C4-2B (cell line): ENCODE data around the gene WFS1.

Experiments used
- H3K27ac ChIP-seq: fragments of 450-650 bp; 2 replicates; pipeline ENCODE4 v1.5.1; 2017
- ZFX ChIP-seq: fragments of 450-650 bp; IDR thresholded peaks from 2 replicates; pipeline ENCODE4 v1.6.1; 2017
- TF ChIP-seq, protein P1 (sequence below): fragments of 450-650 bp; conservative IDR thresholded peaks from 2 replicates; pipeline ENCODE4 v1.5.1; 2017; ENCODE audit warnings: mild to moderate bottlenecking

The WFS1 gene

GRCh38 chr4:6335040-6335590, 65.5 kb downstream of the WFS1 start:
- TF ChIP-seq, protein P1, sequence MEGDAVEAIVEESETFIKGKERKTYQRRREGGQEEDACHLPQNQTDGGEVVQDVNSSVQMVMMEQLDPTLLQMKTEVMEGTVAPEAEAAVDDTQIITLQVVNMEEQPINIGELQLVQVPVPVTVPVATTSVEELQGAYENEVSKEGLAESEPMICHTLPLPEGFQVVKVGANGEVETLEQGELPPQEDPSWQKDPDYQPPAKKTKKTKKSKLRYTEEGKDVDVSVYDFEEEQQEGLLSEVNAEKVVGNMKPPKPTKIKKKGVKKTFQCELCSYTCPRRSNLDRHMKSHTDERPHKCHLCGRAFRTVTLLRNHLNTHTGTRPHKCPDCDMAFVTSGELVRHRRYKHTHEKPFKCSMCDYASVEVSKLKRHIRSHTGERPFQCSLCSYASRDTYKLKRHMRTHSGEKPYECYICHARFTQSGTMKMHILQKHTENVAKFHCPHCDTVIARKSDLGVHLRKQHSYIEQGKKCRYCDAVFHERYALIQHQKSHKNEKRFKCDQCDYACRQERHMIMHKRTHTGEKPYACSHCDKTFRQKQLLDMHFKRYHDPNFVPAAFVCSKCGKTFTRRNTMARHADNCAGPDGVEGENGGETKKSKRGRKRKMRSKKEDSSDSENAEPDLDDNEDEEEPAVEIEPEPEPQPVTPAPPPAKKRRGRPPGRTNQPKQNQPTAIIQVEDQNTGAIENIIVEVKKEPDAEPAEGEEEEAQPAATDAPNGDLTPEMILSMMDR = no peak; the same call in 1 of the 2 replicates
- no peak for TF ChIP-seq ZFX
- H3K27ac ChIP-seq = no peak overlapping the region

DNA sequence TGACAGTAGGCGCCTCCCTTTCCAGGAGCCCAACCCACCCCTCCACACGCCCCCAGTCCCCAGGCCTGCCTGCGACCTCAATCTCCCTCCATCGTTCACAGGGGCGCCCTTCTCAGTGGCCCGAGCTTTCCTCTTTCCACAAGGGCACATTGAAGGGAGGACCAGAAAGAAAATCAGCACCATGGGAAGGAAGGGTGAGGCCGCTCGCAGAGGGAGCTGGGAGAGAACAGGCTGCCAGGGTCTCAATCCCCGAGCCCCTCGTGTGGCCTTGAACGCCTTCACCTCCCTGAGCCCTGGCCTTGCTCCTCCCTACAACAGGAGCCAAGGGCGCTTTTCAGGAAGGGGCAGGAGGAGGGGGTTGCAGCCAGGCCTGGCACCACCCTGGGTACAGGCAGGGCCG, 66.5 kb downstream of the WFS1 start:
- TF ChIP-seq, protein P1 = no peak
- TF ChIP-seq ZFX = no peak
- H3K27ac ChIP-seq = no peak overlapping the region

DNA sequence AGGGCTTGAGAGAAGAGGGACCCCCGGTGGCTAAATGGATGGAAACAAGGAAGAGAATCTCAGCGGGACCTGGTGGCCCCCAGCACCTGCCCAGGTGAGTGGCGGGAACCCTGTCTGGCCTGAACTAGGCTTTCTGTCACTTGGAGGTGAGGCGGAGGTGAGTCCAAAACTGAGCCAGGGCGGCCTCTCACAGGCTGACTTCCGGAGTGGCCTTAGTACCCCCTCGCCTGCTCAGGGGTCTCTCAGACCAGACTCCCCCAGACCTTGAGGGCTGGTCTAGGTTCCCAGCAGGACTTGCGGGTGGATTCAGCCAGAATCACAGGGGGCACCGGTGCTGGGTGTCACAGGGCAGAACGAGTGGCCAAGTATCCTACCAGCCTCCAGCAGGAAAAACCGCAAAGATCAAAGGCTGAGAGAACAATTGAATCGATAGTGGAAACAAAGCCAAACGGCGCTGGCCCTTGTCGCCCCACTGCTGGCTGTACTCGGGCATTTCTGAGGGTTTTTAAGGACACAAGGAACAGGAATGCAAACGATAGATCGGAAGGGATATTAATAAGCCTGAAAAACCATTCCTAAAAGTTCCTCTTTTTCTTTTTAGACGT, 67.8 kb downstream of the WFS1 start:
- TF ChIP-seq, protein P1 = no peak
- no peak for TF ChIP-seq ZFX
- H3K27ac ChIP-seq = no peak overlapping the region

DNA sequence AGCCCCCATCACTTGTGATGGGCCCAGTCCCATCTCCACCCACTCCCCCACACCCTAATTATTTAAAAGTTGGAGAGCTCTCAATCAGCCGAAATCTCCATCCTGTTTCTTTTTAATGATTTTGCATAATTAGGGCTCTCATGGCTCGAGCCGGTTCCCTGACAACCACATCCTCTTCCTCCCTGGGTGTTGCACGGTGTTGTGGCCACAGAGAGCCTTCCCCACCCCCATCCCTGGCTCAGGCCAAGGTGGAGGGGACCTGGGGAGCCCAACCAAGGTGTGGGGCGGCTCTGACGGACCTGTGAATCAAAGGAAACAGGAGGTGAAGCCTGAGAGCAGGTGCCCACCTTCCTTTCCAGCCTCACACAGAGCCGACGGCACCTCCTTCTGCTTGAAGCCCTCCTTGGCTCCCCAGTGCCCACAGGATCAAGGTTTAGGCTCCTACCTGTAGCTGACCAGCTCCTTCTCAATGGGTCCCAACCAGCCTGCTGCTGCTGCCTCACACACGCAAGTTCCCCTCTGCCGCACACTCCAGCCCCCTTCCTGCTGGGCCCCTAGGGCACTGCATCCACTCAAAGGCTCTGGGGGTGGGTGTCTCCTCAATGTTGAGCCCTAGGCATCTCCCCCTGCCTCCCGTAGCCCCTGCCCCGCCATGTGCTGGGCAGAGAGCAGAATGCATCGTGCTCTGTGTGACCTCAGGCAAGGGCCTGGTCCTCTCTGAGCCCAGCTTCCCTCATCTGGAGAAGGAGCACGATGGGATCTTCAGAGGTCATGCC, 68.7 kb downstream of the WFS1 start:
- TF ChIP-seq, protein P1 = no peak
- no peak for TF ChIP-seq ZFX
- no peak overlapping the region for H3K27ac ChIP-seq

DNA sequence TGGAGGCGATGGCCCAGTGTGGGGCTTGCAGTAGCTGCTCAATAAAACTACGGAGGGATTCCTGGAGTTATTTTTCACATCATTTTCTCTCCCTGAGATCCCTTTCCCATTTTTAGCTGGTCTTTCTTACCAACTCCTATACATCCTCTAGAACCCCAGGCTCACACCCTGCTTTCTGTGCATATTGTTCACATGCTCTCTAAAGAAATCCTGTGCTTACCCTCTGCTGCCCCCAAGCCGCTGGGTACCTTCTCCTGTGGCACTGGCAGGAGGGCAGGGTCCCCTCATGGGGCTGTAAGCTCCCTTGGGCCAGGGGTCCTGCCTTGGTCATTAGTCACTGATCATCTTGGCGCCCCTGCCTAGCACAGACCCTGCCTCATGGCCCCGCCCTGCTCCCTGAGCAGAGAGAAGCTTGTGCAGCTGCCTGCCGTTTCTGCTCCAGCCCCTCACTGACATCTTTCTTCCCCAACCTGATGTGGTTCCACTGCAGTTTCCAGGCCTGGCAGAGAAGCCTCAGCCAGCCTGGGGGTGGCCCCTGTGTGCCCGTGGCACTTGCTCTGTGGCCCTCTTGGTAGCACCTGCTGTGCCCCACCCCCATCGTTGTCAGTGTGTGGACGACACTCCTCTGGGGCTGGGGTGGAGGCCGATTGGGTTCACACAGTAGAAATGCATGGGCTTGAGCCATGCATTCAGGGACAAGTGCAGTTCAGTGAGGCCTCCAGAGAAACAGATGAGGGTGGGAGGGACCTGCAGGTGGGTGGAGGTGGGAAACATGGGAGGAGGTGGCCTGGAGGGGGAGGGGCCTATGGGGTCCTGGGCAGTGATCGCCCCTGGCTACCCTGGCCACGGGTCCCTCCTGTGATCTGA, 69.5 kb downstream of the WFS1 start:
- no peak for TF ChIP-seq ZFX
- TF ChIP-seq, protein P1 = no peak
- no peak overlapping the region for H3K27ac ChIP-seq

DNA sequence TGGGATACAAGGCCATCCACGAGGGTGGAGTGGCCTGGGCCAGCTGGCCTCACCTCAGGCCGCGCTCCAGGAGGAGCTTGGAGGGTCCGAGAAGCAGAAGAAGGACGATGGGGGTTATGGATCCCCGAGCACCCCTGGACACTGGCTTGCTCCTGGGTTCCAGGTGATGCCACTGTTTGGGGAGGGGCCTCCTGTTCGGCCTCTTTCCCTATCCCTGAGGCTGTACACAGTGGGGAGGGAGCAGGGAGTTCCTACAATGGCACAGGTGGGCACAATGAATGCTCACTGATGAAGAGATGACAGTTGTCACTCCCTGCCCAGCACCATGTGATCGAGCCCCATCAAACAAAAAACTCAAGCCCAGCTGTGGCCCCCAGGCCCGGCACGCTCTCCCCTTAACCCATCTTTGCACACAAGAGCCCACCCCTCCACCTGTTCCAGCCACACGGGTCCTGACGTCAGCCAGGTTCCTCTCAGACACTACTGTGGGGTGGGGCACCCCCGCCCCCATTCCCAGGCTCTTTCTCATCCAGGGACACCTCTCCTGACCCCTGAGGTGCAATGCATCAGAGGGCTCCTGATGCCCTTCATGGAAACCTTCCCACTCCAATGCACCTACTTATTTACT, 70.3 kb downstream of the WFS1 start:
- no peak overlapping the region for H3K27ac ChIP-seq
- no peak for TF ChIP-seq ZFX

- TF ChIP-seq, protein P1 = no peak
- H3K27ac ChIP-seq = no peak overlapping the region
These were observed 70.9 kb downstream of the WFS1 start for GRCh38 chr4:6340446-6341015.
